SIG-M5 treated with dmso at 0.1 percent for 504 hours (cell line): ENCODE results near the gene MTMR3.
"Not testable (repeated sequence)": the region's sequence is repeated elsewhere in the genome, so short reads cannot be mapped to it uniquely, and the experiment has no call there.

Source experiments
- DNase-seq: peaks from one replicate; lab custom pipeline; 2025; ENCODE audit not compliant: unreplicated experiment; lab: John Stamatoyannopoulos, UW

The MTMR3 gene

DNA sequence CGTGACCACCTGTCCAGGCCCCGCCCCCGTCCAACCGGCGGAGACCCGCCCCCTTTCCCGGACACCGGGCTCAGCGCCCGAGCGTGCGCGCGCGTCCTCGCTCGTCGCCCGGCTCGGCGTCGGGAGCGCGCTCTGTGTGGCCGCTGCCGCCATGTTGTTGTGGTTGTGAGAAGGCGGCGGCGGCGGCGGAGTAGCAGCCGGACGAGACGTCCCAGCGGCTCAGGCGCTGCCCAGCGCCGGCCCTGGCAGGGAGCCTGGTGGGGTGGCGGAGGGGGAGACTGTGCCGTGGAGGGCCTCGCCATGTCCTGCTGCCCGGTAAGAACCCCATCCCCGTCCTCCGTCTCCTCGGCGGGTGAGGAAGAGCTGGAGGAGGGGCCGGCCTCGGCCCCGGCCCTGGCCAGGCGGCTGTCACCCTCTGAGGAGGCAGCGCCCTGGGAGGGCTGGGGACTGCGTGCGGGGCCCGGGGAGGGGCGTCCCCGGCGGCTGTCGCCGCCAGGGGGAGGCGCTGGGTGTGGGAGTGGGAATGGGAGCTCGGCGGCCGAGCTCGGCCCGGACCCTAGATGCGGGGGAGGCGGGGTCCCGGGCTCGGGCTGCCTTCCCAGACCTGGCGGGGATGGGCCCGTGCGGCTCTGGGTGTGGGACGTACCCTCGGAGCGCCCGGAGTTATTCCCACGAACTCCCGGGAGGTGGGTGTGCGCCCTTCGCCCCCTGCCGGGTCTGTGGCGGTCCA, at the start of gene MTMR3:
MTMR3 (plus strand) TSS at position 130 of the 730 bp plus-strand sequence. CDS start 87,886 bp downstream, outside the sequence.
- peak; percentile 65 for DNase-seq

DNA sequence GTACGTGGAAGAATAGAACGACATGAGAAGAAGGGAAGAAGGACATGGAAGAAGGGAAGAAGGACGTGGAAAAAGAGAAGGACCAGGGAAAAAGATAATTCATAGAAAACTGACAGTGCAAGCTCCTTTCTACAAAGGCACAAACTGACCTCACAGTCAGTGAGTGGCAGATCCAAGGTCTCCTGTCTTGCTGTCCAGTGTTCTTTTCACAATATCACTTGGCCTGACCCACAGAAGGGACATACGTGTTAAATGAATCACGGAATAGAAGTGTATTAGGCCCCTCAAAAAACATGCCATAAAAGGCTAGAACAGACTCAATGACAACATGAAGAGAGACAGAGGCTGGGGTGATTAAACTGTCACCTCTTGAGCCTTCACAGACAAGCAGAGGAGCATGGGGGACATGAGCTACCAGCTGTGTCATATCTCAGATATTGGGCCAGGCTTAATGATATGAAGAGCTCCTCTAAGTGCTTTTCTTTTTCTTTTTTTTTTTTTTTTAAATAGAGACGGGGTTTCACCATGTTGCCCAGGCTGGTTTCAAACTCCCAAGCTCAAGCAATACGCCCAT, 49.5 kb upstream of the MTMR3 start:
- no peak for DNase-seq

DNA sequence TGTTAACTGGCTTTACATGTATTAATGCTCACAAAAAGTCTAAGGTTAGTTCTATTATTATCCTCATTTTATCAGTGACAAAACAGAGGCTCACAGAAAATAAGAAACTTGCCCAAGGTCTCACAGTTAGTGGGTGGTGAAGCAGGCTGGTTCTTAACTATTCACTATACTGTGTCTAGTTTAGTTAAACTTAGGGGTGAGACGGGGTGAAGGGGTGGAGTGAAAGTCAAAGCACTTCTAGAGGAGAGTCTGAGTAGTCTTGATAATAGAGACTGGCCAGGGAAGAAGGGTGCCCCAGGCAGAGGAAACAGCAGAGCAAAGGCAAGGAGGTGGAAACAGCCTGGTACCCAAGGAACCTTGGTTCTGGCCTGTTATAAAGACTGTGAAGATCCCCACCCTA, 48.9 kb upstream of the MTMR3 start:
- no peak for DNase-seq

DNA sequence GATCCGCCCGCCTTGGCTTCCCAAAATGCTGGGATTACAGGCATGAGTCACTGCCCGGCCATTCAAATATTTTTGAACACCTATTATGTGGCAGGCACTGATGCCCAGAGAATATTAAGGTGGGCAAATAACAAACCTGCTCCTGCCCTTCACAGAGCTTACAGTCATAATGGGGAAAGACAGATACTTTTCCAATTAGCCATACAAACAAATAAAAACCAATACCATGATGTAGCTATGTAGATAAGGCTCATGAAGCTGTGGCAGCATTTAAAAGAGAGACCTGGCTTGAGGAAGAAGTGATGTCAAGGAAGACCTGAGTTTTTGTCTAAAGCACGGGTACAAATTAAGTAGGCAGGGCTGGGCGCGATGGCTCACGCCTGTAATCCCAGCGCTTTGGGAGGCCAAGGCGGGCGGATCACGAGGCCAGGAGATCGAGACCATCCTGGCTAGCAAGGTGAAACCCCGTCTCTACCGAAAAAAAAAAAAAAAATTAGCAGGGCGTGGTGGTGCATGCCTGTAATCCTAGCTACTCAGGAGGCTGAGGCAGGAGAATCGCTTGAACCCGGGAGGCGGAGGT, 46.1 kb upstream of the MTMR3 start:
- not testable (repeated sequence) for DNase-seq

DNA sequence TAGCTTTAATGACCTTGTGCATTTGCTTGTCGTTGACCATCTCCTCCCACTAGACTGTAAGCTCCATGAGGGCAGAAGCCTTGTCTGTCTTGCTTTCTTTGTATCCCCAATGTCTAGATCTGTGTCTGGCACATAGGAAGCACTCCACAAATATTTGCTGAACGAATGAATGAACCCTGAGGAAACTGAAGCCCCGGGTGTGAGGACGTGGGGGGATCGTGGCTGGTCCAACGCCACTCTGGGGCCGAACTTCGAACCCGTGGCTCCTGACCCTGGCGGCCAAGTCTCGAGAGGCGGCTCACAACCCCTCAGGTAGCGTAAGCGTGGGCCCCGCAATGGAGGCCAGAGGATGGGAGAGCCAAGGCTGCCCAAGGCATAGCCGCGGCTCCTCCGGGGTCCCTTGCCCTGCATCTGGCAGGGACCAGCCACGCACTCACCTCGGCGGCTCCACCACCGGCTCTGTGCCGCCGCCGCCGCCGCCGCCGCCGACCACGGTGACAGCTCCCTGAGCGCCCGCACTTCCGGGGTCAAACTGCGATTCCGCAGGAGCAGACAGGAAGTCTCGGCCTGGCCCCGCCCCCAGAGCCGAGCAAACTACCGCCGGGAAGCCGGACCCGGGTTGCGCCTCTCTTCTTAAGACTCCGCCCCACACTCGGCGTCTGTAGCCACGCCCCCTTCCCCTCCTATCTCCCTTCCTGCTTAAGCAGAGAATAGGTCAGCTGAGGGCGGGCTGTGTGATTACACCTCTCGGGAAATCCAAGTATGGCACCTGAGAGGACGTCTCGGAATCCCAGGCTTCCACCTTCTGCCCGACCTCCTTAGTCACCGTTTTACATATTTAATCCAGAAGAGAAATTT, 45.0 kb upstream of the MTMR3 start, which contains the start of gene ASCC2:
ASCC2 (minus strand) TSS at position 534 of the 858 bp plus-strand sequence. CDS start 5,949 bp downstream, outside the sequence.
- DNase-seq, result peak; percentile 95

DNA sequence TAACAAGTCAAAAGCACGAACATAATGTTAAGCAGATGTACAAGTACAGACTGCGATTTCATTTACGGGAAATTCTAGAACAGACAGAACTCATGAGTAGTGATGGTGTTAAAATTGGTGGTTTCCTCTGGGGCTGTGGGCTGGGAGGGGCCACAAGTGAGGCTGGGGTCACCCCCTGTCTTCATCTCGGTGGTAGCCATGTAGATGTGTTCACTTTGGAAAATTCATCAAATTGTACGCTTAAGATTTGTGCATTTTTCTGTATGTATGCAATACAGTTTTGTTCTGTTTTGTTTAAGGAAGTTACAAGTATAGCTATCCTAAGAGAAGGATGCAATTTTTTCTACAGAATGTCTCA, 44.4 kb upstream of the MTMR3 start:
- no peak for DNase-seq

DNA sequence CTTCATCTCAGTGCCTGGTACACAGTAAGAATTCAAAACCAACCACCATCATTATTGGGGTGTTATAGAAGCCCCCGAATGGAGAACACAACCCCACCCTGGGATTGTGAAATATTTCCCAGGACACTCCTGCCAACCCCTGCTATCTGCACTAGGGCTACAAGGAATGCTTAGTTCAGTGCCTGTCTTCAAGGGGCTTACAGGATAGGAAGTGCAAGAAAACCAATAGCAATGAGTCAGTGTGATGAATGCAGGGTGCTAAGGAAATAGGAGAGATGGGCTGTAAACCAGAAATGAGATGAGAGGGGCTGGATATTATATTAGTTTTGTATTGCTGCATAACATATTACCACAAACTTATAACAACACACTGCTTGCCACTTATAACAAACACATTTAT, 43.9 kb upstream of the MTMR3 start:
- no peak for DNase-seq

DNA sequence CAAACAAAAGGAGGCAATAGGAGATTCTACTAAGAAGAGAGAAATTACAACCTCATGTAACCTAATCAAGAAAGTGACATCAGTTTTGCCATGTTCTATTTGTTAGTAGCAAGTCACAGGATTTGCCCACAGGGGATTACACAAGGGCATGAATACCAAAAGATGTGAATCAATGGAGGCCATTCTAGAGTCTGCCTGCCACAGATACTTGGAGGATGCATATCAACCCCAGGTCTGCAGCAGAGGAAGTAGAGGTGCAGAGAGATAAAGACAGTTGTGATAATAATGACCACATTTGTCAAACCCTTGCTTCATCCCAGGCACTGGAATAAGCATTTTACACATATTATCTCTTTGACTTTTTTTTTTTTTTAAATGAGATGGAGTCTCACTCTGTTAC, 42.5 kb upstream of the MTMR3 start:
- DNase-seq, result no peak

DNA sequence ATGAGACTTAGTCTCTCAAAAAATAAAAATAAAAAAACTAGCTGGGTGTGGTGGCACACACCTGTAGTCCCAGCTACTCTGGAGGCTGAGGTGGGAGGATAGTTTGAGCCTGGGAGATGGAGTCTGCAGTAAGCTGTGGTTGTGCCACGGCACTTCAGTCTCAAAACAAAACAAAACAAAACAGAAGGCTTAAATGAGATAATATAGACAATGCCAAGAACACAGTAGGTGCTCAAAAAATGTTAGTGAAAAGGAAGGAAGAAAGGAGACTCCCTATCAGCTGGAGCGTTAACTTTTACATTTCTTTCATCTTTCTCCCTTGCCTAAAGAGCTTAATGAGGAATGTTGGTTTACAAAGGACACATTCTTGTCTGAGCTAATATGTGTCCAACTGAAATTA, 40.8 kb upstream of the MTMR3 start:
- DNase-seq, result no peak

DNA sequence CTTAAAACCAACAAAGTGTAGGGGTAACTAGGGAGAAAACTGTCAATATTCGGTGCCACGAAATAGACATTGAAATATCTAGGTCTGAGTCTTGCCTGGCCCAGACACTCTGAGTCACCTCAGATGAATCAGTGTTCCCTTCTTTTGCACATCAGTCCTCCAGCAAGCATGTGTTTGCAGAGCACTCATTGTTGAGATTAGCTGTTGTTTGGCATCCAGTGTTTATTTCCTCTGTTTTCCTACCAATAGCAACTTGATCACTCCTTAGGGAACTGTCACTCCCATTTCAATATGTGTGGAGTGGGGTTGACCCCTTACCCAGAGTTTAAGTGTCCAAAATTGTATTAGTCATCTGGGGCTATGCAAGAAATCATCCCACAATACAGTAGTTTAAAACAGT, 40.2 kb upstream of the MTMR3 start:
- DNase-seq, result no peak

DNA sequence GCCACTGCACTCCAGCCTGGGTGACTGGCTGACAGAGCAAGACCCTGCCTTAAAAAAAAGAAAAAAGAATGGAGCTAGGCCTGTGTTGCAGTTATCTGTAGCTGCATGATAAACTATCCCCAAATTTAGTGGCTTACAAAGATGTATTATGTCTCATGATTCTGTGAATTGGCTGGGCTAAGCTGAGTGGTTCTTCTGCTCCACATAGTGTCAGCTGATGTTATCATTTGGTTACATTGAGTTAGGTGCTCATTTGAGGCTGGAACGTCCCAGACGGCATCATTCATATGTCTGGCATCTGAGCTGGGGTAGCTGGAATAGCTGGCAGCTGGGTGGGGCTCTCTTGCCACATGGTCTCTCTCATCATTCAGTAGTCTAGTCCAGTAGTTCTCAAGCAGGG, 36.7 kb upstream of the MTMR3 start:
- no peak for DNase-seq

DNA sequence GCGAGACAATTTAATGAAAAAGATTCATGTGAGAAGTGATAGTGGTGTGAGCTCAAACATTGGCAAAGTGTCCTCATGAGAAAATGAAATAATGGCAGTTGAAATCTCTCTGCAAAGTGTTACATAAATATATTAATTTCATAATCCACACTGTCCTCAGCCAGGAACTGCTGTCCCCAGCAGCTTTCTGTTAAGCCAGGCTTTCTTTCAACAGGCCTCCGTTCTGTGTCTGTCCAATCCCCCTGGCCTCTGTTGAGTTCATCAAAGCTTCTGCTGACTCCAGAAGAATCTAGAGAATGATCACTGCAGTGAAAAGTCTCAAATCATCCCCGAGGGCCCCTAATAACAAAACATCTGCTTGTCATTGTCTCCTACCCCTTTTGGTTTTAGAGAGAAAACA, 34.9 kb upstream of the MTMR3 start:
- no peak for DNase-seq

DNA sequence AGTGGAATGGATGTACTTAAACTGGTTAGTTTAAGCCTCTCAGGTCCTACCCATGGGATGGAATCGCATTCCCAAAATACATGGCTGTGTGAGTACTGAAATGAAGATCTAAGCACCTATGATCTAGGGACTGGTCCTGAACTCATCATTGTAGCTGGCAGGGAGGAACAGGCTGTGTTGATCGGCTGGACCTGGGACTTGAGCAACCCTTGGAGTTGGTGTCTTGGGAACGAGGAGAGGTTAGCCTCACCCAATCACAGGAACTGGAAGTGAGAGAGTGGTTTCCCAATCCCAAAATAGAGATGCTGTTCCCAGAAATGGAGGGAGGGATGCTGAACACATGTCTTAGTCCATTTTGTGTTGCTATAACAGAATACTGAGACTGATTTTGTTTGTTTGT, 28.5 kb upstream of the MTMR3 start:
- DNase-seq, result no peak

DNA sequence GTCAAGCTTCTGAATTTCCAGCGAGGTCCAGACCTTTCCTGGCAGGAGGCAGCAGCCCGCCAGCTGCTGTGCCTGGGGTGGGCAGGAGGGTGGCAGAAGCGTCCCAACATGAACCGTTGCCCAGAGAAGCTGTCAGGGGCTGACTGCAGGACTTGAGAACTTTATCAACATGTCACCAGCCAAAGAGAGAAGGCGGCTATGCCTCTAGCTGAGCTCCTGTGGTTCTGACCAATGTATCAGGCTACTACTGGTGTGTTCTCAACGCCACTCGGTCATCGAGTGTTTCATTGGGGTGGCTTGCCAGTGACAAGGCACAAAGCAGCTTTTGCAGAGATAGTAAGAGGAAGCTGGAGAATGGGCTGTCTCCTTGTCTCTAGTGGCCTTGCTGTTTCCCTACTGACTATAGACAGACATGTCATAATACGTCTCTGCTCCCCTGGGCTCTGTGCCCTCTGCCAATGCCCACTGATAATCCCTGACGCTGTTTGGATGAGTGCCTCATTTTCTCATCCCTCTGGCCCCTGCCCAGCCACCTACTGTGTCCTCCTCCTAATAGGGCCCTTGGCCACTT, 27.3 kb upstream of the MTMR3 start:
- no peak for DNase-seq

DNA sequence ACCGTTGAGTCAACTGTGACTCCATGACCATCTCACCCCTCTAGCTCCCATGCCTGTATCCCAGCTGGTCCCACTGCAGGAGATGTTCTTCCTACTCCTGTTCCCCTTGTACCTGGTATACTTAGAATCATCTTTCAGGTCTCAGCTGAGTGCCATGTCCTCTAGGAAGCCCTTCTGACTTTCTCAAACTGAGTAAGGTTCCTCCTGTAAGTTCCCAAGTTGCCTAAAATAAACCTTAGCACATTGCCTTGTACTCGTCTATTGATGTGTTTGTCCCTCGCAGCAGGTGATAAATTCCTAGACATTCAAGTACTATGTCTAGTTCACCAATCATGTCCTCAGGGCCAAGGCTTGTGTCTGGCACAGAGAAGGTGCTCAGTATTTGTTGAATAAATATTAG, 26.5 kb upstream of the MTMR3 start:
- no peak for DNase-seq

DNA sequence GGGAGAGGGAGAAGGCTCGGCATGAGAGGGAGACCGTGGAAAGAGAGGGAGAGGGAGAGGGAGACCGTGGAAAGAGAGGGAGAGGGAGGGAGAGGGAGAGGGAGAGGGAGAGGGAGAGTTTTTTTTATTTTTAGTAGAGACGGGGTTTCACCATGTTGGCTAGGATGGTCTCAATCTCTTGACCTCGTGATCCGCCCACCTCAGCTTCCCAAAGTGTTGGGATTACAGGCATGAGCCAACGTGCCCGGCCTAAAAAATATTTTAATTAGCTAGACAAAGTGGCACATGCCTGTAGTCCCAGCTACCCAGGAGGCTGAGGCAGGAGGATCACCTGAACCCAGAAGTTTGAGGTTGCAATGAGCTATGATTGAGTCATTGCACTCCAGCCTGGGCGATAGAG, 23.9 kb upstream of the MTMR3 start:
- not testable (repeated sequence) for DNase-seq

DNA sequence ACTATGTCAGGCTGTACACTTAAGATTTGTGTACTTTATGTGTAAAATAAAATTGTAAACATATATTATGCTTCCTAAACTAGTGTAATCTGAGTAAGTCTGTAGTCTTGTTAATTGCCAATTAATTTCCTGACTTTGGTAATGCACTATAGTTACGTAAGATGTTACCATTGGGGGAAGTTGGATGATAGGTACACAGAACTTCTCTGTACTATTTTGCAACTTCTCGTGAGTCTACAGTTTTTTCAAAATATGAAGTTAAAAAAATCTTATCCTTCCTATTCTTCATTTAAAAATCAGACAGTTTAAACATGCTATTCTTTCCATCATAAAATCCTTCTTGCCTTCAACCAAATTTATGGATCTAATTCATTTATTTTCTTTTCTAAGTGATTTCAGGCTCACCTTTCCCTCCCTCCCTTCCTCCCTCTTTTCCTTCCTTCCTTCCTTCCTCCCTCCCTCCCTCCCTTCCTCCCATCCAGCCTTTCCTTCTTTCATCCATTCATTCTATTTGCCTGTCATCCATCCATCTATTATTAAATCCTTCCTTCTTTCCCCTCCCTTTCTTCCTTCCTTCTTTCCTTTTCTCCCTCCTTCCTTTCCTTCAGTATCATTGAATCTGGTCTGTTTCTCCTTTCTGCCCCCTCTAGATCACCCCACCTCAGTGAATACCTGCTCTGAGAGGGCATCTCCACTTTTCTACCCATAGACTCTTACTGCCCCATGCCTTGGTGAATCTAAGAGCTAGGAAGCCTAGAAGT, 22.8 kb upstream of the MTMR3 start:
- peak; percentile 67 for DNase-seq

DNA sequence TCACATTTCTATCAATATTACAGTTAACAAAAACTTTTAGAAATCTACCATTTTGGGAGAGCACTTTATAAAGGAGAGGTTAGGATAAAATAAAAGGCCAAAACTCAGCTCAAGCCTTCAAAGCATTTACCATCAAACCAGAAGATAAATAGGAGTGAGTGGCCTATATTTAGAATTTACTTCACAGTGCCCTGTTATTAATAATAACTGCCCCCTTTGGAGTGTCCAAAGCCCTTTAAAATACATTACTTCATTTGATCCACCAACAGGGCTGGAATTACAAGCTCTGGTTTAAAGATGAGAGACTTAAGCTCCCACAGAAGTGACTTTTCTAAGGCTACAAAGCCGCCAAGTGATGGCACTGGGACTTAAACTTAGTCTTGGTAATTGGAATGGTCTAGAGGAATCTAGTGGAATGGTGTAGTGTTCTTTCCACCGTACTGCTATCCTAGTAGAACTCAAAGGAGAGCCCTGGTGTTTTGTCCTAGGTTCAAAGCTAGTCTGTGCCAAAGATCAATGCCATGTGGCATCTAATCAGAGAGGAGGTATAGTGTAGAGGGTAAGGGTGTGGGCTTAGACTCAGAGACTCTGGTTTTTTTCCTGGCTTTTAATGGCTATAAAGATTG, 21.2 kb upstream of the MTMR3 start:
- DNase-seq, result no peak

DNA sequence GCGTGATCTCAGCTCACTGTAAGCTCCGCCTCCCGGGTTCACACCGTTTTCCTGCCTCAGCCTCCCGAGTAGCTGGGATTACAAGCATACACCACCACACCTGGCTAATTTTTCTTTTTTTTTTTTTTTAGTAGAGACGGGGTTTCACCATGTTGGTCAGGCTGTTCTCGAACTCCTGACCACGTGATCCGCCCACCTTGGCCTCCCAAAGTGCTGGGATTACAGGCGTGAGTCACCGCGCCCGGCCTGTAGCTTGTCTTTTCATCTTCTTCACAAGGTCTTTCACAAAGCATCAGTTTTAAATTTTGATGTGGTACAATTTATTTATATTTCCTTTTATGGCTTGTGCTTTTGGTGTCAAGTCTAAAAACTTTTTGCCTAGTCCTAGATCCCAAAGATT, 17.4 kb upstream of the MTMR3 start:
- DNase-seq, result not testable (repeated sequence)

DNA sequence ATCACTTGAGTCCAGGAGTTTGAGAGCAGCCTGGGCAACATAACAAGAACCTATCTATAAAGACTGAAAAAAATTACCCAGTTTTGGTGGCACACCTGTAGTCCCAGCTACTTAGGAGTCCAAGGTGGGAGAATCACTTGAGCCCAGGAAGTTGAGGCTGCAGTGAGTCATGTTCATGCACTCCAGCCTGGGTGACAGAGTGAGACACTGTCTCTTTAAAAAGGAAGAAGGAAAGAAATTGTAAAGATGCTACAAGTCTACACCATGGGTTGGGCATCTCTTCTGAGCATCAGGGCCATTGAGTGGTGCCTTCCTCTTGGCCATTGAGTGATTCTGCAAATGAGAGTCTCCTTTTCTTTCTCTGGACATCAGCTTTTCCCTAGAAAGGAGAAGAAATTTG, 15.7 kb upstream of the MTMR3 start:
- DNase-seq, result no peak
